ENCODE measurements around the gene HAND1.

- TF ChIP-seq POLR2A (IDR thresholded peaks at IDR 0.05): no peak
- no peak for TF ChIP-seq CTCF (IDR thresholded peaks at IDR 0.05)
Measured at GRCh38 chr5:154466147-154466546, 11.9 kb downstream of the HAND1 start.
